CD14-positive monocyte (primary cell): Measurements from ENCODE around the gene MRGPRF. TPM values are rescaled to one million over a fixed set of nuclear protein-coding genes. Genes with fewer than 3 reads are reported as not detected.

Experiments
- DNase-seq, 3 donors: peaks; one replicate each; pipeline ENCODE4 v3.0.0-alpha.2; 2011 to 2022
- H2AFZ ChIP-seq: 2 replicates; pipeline ENCODE4 v1.6.0; 2012; ENCODE audit warnings: mild to moderate bottlenecking, low read depth, low read length, inconsistent platforms; ENCODE audit not compliant: insufficient read depth, poor library complexity, severe bottlenecking
- H3K27ac ChIP-seq, 2 donors: 1 replicate in 1 of 2; 2 replicates in 1 of 2; pipeline ENCODE4 v1.5.1; 2012 to 2013; ENCODE audit warnings: low read length in 2 of 2, control low read depth in 1 of 2, inconsistent platforms in 1 of 2, low read depth in 1 of 2, mild to moderate bottlenecking in 1 of 2
- H3K27me3 ChIP-seq, 2 donors: one replicate each; pipeline versions ENCODE4 v1.6.0 to v1.6.1; 2011 to 2013; ENCODE audit warnings: low read length in 2 of 2; ENCODE audit not compliant: control insufficient read depth in 2 of 2, insufficient read depth in 2 of 2
- H3K36me3 ChIP-seq, 2 donors: replicated peaks in 1 of 2; 1 replicate in 1 of 2; 2 replicates in 1 of 2; pipeline versions ENCODE4 v1.5.1 to v1.6.1; 2012 to 2013; ENCODE audit warnings: low read length in 2 of 2, control low read depth in 1 of 2, inconsistent platforms in 1 of 2, mild to moderate bottlenecking in 1 of 2; ENCODE audit not compliant: insufficient read depth in 2 of 2, control insufficient read depth in 1 of 2
- H3K4me1 ChIP-seq, 2 donors: 1 replicate in 1 of 2; 2 replicates in 1 of 2; pipeline versions ENCODE4 v1.5.1 to v1.6.1; 2012 to 2013; ENCODE audit warnings: low read length in 2 of 2, control low read depth in 1 of 2, inconsistent platforms in 1 of 2, mild to moderate bottlenecking in 1 of 2, moderate library complexity in 1 of 2; ENCODE audit not compliant: insufficient read depth in 2 of 2, control insufficient read depth in 1 of 2
- H3K4me2 ChIP-seq: replicated peaks from 2 replicates; pipeline ENCODE3; 2012; ENCODE audit warnings: low read length, moderate library complexity, mild to moderate bottlenecking; ENCODE audit not compliant: poor library complexity, severe bottlenecking; ENCODE audit errors: extremely low read depth
- H3K4me3 ChIP-seq, 3 experiments: fragments of 200-600 bp in 1 of 3; sonication (generic) in 1 of 3; replicated peaks in 1 of 3; 1 replicate in 2 of 3; 2 replicates in 1 of 3; pipeline ENCODE4 v1.5.1; 2011 to 2013; ENCODE audit warnings: low read length in 3 of 3, mild to moderate bottlenecking in 3 of 3, control low read depth in 2 of 3, low read depth in 2 of 3, inconsistent platforms in 1 of 3, moderate library complexity in 1 of 3
- H3K79me2 ChIP-seq: 2 replicates; pipeline ENCODE4 v1.6.0; 2012; ENCODE audit warnings: mild to moderate bottlenecking, control low read depth, inconsistent platforms, low read length, moderate library complexity; ENCODE audit not compliant: insufficient read depth
- H3K9ac ChIP-seq: 2 replicates; pipeline ENCODE4 v1.6.0; 2017; ENCODE audit warnings: low read length, mild to moderate bottlenecking; ENCODE audit not compliant: insufficient read depth, poor library complexity, severe bottlenecking
- H3K9me3 ChIP-seq, 2 donors: replicated peaks in 1 of 2; 1 replicate in 1 of 2; 2 replicates in 1 of 2; pipeline versions ENCODE4 v1.5.1 to v1.6.1; 2012 to 2013; ENCODE audit warnings: low read length in 2 of 2, control low read depth in 1 of 2; ENCODE audit not compliant: control insufficient read depth in 1 of 2, insufficient read depth in 1 of 2
- H4K20me1 ChIP-seq: 2 replicates; pipeline ENCODE4 v1.6.0; 2012; ENCODE audit warnings: mild to moderate bottlenecking, low read length, control low read depth, moderate library complexity; ENCODE audit not compliant: insufficient read depth
- H3K27ac Mint-ChIP-seq, 7 donors: one replicate each; pipeline ENCODE4 v1.8.0; 2020; ENCODE audit warnings: mild to moderate bottlenecking in 7 of 7, mixed read lengths in 7 of 7, moderate library complexity in 6 of 7, inconsistent platforms in 2 of 7
- H3K27me3 Mint-ChIP-seq, 3 donors: one replicate each; pipeline ENCODE4 v1.8.0; 2021 to 2022; ENCODE audit warnings: low read depth in 3 of 3, mild to moderate bottlenecking in 3 of 3, mixed read lengths in 3 of 3, moderate library complexity in 3 of 3, inconsistent platforms in 1 of 3
- H3K36me3 Mint-ChIP-seq, 2 donors: one replicate each; pipeline ENCODE4 v1.8.0; 2020; ENCODE audit warnings: mixed read lengths in 2 of 2, inconsistent platforms in 1 of 2, mild to moderate bottlenecking in 1 of 2
- H3K4me1 Mint-ChIP-seq: one replicate; pipeline ENCODE4 v1.8.0; 2020; ENCODE audit warnings: mild to moderate bottlenecking, mixed read lengths
- H3K4me3 Mint-ChIP-seq, 2 donors: one replicate each; pipeline ENCODE4 v1.8.0; 2020; ENCODE audit warnings: mild to moderate bottlenecking in 2 of 2, mixed read lengths in 2 of 2, moderate library complexity in 1 of 2
- H3K9me3 Mint-ChIP-seq, 7 donors: one replicate each; pipeline ENCODE4 v1.8.0; 2020 to 2022; ENCODE audit warnings: mixed read lengths in 7 of 7, mild to moderate bottlenecking in 6 of 7, moderate library complexity in 6 of 7, inconsistent platforms in 2 of 7
- WGBS: methylation state at CpG from one replicate; pipeline ENCODE4 v1.1.5; 2013; ENCODE audit warnings: missing lambda C conversion rate; ENCODE audit not compliant: insufficient coverage; 5-methylcytosine and 5-hydroxymethylcytosine counted together
- intact Hi-C, 2 donors: fragments of 100-400 bp; cut with micrococcal nuclease; formaldehyde crosslinking; loops; one replicate each; pipeline versions ENCODE4 v1.15.0 to v1.15.1; 2023
- polyA plus RNA-seq, 3 donors: library from polyadenylated mRNA; depleted of rRNA in 1 of 3; unstranded in 2 of 3; stranded (reverse) in 1 of 3; fragments of 300-500 nt in 2 of 3; fragments of >200 nt in 1 of 3; fragmentation: Illumina TruSeq in 2 of 3; gene quantifications; 1 replicate in 2 of 3; 2 replicates in 1 of 3; pipeline ENCODE4 v1.2.3, GENCODE V29; 2012 to 2021
- TF ChIP-seq, protein P1 (sequence below): fragments of 200-600 bp; IDR thresholded peaks from one replicate; pipeline ENCODE4 v1.8.0; 2022; ENCODE audit warnings: antibody characterized with exemption, mild to moderate bottlenecking

The MRGPRF gene
- polyA plus RNA-seq, 3 donors: 0.22 to 0.23 TPM; not detected in 1

DNA sequence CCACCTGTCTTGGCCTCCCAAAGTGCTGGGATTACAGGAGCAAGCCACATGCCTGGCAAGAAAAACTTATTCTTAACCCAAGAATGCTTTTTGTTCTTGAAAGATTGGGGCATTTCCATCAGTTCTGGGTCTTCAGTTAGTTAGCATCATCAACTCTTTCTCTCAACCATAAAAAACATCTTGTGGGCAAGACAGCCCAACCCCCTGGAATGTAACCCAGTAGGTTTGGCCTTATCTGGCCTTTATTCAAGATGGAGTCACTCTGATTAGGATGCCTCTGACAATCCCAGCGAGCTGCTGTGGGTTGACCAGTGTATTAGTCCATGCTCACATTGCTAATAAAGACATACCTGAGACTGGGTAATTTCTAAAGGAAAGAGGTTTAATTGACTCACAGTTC, 26.5 kb upstream of the MRGPRF start:
- peak overlapping the region in 1 of 2 donors; percentile 12 for H3K4me3 Mint-ChIP-seq
- Histone ChIP-seq H3K4me3 (peak overlapping the region in 1 of 3 experiments; percentile 23), H3K4me1 (peaks cover 47 to 56% of the 10 kb centered on the region in 2 donors), H3K9ac (no peak overlapping the region), H2AFZ (no peak overlapping the region), H3K27ac (peak overlapping the region; percentile 62 to 64), H4K20me1 (no peaks in the 10 kb centered on the region), H3K27me3 (no peaks in the 10 kb centered on the region), H3K36me3 (no peaks in the 10 kb centered on the region), H3K4me2 (peak overlapping the region; percentile 29), H3K79me2 (no peaks in the 10 kb centered on the region), H3K9me3 (no peaks in the 10 kb centered on the region)
- intact Hi-C loops: no loop called here
- no peaks in the 10 kb centered on the region for H3K9me3 Mint-ChIP-seq
- TF ChIP-seq, protein P1, sequence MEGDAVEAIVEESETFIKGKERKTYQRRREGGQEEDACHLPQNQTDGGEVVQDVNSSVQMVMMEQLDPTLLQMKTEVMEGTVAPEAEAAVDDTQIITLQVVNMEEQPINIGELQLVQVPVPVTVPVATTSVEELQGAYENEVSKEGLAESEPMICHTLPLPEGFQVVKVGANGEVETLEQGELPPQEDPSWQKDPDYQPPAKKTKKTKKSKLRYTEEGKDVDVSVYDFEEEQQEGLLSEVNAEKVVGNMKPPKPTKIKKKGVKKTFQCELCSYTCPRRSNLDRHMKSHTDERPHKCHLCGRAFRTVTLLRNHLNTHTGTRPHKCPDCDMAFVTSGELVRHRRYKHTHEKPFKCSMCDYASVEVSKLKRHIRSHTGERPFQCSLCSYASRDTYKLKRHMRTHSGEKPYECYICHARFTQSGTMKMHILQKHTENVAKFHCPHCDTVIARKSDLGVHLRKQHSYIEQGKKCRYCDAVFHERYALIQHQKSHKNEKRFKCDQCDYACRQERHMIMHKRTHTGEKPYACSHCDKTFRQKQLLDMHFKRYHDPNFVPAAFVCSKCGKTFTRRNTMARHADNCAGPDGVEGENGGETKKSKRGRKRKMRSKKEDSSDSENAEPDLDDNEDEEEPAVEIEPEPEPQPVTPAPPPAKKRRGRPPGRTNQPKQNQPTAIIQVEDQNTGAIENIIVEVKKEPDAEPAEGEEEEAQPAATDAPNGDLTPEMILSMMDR: no peak
- no peaks in the 10 kb centered on the region for H3K36me3 Mint-ChIP-seq
- peaks cover 48% of the 10 kb centered on the region for H3K4me1 Mint-ChIP-seq
- WGBS: no CpG with 5 or more reads among the region's 1 CpG
- H3K27ac Mint-ChIP-seq: peak overlapping the region; percentile 68 to 94 (median 87)
- H3K27me3 Mint-ChIP-seq: peaks cover 0 to 2% (median 0%) of the 10 kb centered on the region in 3 donors
- DNase-seq: no peak

DNA sequence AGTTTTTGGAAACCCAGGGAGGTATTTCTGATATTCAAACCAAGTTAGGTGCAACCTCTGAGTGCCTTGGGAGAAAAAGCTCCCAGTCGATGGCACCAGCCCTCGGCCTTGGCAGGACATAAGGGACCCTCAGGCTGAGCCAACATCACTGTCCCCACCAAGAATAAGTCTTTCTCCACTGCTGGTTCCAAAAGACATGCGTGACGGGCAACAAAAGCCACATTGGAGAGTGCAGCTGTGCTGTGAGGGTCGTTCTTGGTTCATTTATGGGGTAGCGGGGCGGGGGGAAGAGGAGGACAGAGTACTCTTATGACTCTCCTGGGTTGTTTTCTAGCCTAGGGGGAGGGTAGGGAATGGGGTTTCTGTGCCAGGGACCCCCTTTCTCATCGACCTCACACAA, 24.5 kb upstream of the MRGPRF start:
- WGBS: 85% methylated on average over 3 of the region's 8 CpGs
- no peak overlapping the region for H3K4me3 Mint-ChIP-seq
- no peak for DNase-seq
- H3K4me2 ChIP-seq: no peak overlapping the region
- no peaks in the 10 kb centered on the region for H3K36me3 Mint-ChIP-seq
- TF ChIP-seq, protein P1: no peak
- no peaks in the 10 kb centered on the region for H3K9me3 ChIP-seq
- H3K9me3 Mint-ChIP-seq: no peaks in the 10 kb centered on the region
- no peaks in the 10 kb centered on the region for H3K79me2 ChIP-seq
- H3K27me3 Mint-ChIP-seq: no peaks in the 10 kb centered on the region
- intact Hi-C loops: no loop called here
- H3K27me3 ChIP-seq: no peaks in the 10 kb centered on the region
- H3K27ac Mint-ChIP-seq: peak overlapping the region in 2 of 7 donors; percentile 11 to 35
- H3K4me3 ChIP-seq: no peak overlapping the region
- no peak overlapping the region for H3K9ac ChIP-seq
- no peaks in the 10 kb centered on the region for H3K36me3 ChIP-seq
- no peak overlapping the region for H2AFZ ChIP-seq
- peaks cover 47% of the 10 kb centered on the region for H3K4me1 Mint-ChIP-seq
- no peaks in the 10 kb centered on the region for H4K20me1 ChIP-seq
- H3K27ac ChIP-seq: peak overlapping the region in 1 of 2 donors; percentile 12
- H3K4me1 ChIP-seq: peaks cover 45 to 54% of the 10 kb centered on the region in 2 donors
